CMK (cell line): ENCODE measurements around the gene USP3.

Source experiments
- DNase-seq: peaks from one replicate; pipeline ENCODE4 v3.0.0-alpha.2; 2010; ENCODE audit warnings: low read depth

Gene USP3

DNA sequence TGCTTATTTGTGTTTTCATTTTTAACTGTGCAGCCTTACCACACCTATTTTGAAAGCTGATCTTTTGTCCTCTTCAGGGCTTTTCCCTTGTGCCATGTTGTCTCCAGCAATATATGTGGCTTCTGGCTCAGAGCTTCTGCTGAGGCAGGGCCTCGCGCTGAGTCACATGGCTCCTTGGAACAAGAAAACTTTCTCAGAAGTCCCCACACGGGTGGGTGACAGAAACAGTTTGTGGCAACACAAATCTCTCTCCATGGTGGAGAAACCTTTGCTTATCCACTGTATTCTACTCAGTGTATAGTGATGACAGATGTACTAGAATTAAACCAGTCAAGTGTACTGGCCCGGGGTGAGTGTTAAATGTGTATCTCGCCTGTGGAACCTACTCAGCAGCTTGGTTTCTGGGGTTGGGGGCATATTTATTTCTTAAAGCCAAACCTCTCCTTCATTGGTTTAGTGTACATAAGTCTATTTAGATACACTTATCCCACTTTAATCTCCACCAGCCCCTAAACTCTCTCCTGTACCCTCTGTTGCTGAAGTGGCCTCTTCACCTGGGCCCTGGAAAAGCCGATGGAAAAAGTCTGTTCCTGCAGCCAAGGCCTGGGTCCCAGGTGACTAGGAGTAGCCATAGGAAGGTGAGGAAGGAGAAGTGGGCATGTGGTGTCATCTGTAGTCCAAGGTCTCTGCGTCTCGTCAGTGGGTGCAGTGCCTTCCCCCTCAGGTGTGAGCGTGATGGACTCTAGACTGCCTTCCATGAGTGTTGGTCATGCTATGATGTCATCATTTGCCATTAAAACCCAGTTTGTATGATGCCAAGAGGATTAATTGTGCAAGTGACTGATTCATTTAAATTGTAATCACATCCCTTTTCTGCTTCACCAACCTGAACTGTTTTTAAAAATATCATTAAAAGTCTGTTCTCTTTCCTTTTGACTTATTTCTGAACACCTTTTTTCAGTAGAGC is 89.6 kb downstream of the USP3 start:
- no peak for DNase-seq

DNA sequence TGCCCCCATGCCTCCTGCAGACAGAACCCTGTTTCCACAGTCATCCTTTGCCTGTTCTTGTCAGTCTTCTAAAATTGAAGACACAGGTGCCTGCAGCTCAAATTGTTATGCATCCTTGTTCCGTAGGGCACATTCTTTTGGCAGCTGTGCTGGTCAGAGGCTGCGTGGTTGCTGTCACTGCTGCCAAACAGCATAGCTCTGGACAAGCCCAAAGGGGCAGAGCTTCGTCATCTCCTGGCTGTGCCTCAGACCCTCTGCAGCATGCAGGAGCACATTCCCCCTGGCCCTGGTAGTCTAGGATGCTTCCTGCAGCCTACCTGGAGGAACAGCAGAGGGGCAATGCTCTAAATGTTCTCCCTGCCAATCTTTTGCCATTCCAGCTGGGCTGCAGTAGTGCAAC is 90.7 kb downstream of the USP3 start:
- no peak for DNase-seq

DNA sequence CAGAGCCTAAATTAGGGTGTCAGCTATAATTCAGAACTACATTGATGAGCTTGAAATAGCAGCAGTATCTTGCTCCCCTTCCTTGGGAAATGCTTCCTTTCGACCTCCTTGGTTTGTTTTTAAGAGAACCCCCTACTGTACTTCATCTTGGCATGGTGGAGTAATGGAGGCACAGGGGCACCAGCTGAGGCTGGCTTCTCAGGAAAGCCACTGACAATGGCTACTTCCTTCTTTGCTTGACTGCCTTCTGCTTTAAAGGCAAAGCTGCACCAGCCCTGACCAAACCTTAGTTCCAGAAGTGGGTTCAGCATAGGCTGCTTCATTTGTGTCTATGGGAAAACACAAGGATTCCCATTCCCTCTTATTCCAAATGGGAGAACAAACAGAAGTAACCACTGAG is 91.3 kb downstream of the USP3 start:
- no peak for DNase-seq

DNA sequence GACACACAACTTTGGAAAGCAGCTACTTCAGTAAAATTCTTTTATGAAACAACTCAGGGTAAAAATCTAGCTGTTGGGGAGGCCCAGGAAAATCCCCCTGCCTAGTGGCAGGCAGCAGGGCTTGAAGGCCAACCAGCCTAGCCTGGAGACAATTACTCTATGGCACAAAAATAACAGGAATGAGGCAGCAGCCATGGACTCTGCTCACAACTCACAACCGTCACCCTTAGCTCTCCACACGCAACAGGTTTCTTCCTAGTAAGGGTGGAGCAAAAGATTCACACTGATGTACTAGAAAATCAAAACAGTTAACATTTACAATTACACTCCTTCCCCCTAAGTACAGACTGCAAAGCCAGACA is 92.3 kb downstream of the USP3 start:
- DNase-seq = no peak

DNA sequence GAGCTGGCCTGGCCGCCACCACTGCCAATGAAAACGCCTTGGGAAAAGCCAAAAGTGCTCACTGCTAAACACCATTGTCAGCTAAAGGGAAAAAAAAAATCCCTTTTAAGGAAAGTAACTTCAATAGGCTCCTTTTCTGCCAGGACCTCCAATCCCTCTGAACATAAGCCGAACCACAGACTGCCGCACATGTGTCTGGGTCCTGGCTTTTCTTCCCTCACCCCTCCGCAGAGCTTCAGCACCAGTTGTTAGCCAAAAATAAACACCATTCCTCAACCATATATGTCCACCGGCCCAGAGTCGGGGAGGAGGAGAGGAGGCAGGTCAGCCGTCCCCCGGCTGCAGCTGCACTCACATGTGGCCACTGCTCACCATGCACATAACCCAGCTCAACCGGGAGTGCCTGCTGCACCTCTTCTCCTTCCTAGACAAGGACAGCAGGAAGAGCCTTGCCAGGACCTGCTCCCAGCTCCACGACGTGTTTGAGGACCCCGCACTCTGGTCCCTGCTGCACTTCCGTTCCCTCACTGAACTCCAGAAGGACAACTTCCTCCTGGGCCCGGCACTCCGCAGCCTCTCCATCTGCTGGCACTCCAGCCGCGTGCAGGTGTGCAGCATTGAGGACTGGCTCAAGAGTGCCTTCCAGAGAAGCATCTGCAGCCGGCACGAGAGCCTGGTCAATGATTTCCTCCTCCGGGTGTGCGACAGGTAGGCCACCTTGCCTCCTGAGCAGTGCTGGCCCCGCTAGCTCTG is 92.8 kb downstream of the USP3 start, which contains the start of gene FBXL22:
TSS of gene FBXL22 (plus strand) at position 350 of the 753 bp plus-strand sequence. CDS start at position 356, 6 bp downstream.
- DNase-seq = no peak

DNA sequence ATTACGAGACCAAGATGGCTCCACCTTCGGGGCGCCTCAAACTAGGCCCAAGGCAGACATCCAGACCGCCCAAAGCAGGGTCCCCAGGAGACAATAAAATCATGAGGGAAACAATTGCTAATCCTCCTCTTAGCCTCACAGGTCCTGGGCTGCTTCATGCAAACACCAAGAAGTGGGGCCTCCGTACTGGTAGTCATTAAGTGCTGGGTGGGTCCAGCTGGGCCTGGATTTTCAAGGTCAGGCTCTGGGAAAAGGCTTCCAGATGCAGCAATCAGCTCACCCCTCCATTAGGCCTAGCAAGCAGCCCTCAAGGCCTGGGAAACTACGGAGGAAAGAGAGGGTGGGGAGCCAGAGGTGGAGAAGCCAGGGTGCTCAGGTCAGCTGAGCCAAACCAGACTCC is 93.4 kb downstream of the USP3 start:
- no peak for DNase-seq

DNA sequence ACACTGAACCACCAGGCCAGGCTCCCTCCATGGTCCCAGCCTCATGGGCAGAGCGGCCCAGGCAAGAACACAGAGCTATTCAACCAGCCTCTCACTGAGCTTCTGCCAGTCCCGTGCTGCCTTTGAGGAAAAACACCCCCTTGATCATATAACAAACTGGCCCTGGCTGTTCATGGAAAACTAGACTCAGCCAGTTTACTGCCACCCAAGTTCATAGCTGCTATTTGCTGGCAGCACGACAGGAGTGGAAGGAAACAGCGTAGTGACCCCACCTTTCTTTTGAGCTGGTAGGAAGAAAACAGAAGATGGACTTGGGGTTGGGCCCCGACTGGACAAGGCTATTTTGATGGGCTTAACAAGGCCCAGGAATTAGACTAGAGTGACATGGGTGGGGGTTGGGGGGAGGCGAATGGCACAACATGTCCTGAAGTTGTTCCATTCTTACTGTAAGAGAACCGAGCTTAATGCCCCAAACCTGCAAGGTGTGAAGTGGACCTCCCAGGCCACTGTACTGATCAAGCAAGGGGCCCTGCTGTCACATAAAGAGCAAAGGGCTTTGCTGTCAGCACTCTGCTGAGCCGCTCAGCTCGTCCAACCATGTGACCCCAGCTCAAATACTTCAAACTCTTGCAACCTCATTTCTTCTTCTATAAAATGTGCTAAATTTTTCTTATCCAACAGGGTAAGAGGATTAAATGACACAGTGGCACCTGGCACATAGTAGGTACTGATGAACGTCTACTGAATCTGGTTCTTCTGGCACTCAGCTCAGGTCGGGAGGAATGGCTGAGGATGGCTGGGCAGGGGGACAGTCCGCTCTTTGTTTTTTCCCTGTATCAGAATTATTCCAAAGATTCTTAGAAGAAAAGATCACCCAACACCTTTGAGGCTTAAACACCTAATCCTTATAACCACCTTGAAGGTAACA is 94.3 kb downstream of the USP3 start:
- DNase-seq = no peak

DNA sequence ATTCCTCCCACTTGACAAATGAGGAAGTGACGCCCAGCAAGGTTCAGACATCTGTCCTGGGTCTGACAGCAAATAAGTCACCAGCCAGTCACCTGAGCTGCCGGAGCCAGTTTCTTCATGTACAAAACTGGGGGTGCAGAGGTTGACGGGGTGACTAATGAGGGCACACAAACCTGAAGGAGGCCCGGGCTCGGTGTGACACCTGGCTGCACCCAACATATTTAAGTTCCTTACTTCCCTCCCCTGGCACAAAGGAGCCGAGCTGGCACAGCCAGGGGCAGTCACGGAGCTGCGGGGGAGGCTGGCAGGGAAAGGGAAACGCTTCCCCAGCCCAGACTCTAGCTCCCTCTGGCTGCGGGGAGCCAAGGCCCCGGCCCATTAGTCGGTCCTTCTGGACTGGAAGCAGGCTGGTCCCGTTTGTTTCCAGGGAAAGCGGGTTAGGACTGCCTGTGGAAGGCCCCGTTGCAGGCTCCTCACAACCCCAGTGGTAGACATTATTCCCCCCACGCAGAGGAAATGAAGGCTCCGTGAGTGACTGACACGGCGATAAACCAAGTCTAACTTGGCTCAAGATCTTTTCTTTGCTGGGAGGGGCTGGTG is 95.1 kb downstream of the USP3 start:
- DNase-seq = no peak

DNA sequence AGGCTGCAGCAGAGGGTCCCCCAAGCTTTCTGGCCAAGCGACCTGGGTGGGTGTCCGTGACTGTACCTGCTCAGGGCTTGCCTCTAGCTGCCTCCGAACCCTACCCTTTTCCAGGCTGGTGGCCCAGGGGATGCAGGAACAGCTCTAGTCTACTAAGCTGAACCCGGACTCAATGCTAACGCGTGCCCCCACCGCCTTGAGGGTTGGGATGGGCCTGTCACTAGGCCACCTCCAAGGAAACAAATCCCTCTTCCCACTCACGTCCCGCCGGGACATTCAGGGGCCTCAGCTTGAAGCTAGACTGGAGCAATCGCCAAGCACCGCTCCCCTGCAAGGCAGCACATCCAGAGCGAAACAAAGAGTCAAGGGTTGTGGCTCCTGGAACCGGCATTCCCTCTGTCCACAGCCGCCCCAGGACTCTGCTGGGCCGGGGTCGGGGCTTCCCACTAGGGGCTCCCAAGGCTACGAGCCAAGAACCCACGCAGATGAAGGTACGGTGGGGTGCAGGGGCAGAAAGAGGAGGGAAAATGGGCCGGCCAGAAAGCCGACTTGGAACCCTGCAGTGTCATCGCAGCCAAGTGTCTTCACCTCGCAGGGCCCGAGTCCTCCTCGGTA is 95.7 kb downstream of the USP3 start:
- no peak for DNase-seq

DNA sequence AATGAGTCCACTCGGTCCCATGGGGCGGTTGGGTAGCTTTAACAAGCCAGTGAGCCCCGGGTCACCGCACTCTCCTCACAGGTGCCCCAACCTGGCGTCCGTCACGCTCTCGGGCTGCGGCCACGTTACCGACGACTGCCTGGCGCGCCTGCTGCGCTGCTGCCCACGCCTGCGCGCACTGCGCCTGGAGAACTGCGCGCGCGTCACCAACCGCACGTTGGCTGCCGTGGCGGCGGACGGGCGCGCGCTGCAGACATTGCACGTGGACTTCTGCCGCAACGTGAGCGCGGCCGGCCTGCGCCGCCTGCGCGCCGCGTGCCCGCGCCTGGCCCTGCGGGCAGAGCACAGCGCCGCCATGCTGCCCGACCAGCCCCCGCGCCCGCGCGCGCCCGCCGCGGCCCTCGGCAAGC is 96.2 kb downstream of the USP3 start:
- peak; percentile 69 for DNase-seq

DNA sequence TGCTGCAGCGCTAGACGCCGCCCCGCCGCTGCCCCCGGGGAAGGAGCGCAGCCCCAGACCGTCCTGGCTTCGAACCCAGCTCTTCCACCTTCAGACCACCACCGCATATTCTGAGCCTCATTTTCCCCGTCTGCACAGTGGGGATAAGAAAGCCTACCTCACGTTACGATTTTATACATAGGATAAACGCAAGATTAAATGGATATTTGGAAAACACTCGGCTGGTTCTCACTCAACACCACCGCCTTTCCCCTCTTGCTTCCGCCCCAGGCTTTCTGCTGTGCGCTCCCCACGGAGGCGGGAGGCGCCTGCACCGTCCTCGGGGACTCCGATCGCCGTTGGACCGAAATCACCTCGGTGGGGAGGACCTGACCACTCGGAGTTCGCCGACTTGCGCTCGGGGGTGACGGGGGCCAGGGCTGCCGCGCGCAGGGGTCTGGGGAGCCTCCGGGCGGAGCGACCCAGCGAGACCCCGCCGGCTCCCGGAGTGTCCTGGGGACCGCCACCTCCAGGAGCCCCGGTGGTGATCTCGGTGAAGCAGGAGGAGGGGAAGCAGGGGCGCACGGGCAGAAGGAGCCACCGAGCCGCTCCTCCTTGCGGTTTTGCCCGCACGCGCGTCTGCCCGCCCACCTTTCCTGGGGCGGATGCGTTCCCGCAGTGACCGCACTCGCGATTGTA is 96.8 kb downstream of the USP3 start:
- DNase-seq = no peak

DNA sequence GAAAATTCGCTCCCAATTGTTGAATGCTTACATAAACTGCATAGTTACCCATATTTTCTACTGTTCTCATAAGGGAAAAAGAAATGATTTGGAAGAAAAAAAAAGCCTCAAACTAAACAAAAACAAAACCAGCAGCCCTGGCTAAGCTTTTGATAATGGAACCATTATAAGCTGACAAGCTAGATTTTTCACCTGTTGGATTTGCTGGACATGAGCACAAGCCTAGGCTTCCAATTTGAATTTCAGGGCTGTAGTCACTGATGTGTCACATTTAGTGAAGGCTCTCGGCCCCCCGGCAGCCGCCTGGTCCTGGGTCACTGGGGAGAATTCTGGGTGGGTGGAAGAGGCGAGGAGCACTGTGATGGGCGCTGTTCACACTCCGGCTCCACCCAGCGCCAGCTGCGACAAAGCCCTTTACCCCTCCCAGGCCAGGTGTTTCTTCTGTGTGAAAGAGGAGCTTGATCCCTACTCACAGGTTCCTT is 97.4 kb downstream of the USP3 start:
- DNase-seq = no peak

DNA sequence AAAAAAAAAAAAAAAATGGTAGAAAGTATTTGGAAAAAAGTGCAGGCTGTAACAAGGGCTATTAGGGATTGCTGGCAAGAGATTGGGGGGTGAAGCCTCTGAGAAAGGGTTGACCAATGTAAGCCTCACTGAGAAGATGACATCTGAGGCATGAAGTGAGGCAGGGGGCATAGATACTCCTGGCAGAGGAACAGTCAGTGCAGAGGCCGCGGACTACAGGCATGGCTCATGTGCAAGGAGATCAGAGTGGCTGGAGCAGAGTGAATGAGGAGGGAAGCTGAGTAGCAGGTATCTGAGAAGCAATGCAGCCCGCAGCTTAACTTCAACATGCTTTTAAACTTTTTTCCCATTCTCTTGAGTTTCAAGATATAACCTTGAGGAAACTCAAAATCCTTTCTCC is 98.2 kb downstream of the USP3 start:
- DNase-seq = no peak

DNA sequence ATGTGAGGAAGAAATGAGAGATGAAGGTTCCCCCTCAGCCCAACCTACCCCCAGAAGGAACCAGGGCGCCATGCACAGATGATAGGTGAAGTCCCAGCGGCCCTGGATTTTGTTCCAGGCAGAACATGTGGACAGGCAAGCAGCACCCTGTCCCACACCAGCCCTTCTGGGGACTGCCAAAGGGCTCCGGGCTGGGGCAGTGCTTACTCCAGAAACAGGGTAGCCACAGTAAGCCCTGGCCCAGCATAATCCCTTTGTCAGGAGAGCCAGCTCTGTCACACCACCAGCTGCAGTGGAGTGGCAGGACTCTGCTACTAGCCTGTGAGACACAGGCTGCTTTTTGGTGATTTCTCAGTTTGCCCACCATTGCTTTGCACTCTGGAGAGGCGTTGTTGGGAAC is 99.1 kb downstream of the USP3 start:
- DNase-seq = no peak

DNA sequence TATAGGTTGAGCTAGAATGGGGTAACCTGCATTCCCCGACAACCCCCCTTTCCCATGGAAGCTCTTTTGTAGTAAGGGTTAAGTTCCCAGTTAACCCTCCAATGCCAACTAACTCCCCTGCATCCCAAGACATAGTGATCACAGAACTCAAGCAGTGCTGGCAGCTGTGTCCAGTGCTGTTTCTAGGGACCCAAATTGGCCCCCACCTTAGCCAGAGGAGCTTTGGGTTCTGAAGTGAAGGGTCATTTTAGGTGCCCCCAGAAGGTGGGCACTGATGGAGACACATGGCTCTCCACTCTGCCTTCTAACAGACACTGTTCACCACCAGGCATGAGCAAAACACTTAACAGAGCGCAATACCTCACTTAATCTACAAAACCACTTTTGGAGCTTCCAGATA is 99.9 kb downstream of the USP3 start:
- no peak for DNase-seq

DNA sequence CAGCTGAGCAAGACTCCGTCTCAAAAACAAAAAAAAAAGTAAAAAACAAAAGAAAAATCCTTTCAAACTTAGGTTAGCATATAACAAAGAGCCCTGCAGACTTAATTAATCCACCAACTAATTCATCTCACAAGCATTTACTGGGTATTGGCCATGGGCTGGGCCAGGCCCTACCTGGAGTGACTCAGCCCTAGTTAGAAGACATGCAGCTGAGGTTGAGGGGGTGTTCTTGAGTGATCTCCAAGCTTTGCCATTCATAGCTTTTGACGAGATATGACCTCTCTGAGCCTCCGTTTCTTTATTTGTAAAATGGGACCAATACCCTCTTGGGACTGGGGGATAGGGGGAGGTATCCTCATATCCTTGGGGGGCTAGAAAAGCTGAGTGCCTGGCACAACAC is 100.6 kb downstream of the USP3 start:
- no peak for DNase-seq

DNA sequence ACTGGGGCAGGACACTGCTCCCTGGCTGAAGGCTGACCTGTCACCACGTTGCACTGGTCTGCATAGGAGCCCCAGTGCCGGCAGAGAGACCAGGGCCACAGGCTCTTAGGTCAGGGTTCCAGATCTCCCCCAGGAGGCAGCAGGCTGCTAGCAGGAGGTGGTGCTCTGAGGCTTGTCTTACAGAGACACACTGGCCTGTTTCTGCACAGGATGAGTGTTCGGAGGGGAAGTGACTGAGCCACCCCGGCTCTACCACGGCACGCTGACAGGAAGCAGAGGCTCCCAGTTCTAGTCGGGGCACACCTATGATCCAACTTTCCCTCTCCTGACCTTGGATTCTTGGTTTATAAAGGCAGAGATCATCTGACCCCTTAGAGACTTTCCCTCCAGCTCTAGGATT is 101.4 kb downstream of the USP3 start:
- DNase-seq = no peak

DNA sequence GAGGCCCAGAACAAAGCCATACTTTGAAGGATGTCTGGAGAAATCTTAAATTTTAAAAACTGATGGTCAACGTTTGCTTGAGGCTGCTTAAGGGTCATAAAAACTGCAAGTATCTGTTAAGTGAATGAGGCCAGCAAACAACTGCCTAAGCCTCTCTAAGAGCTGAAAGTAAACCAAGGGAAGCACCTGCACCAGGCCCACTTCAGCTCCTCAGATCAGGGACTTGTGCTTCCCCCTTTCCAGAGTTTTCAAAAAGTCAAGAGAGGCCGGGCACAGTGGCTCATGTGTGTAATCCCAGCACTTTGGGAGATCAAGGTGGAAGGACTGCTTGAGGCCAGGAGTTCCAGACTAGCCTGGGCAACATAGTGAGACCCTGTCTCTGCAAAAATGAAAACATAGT is 101.9 kb downstream of the USP3 start:
- no peak for DNase-seq

DNA sequence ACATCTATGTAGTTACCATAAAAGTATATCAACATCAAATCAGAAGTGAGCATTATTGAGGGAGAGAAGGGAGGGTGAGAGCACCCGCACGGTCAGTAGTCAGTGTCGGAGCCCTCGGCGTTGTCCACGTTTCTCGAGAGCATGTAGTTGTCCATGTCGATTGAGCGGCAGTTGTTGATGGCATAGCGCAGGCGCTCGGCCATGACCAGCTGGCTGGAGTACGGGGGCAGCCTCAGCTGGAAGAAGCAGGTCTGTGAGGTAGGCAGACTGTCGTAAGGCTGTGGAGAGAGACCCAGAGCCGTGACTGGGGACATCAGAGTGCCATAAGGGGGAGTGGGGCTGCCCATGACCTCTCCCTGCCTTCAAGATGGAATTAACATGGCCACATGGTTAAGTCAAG is 104.6 kb downstream of the USP3 start:
- DNase-seq = no peak

DNA sequence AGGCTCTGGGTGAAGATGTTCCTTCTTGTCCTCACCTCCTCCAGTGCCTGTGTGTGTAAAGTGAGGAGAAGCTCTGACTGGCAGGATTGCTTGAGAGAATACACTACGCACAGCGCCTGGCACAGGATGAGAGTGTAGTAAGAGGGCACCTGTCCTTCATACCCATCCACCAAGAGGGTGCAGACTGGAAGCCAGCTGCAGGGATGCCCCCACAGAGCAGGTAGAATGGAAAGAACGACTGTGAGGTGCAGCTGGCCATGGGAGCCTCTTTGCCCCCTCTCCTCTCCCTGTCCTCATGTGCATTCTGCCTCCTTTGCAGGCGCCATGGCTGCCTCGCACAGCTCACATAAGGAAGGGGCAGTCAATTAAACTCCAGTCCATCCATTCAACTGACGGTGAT is 105.1 kb downstream of the USP3 start:
- DNase-seq = no peak
